Endothelial cell of umbilical vein (primary cell): Measurements from ENCODE around the gene CELF5. TPM values are rescaled to one million over a fixed set of nuclear protein-coding genes. Genes with fewer than 3 reads are reported as not detected.

Experiments
- BruUV-seq: library from RNA; stranded (reverse); fragments of 400-500 nt; replicated peaks from 2 replicates; lab custom pipeline; 2021; lab: Mats Ljungman, UMichigan
- CTCF ChIA-PET: fragments of 300-600, 350-600 bp; sonication (Branson Sonifier 250); formaldehyde crosslinking; loops from one replicate; lab custom pipeline; 2021; ENCODE audit warnings: antibody characterized with exemption, inconsistent platforms; lab: Charles Lee
- POLR2A ChIA-PET: fragments of 300-600, 350-600 bp; sonication (Branson Sonifier 250); formaldehyde crosslinking; loops from one replicate; lab custom pipeline; 2021; ENCODE audit warnings: antibody characterized with exemption, inconsistent platforms; lab: Charles Lee
- DNase-seq: peaks from one replicate; pipeline ENCODE4 v3.0.0-alpha.2; 2011; ENCODE audit warnings: low read depth, low spot score
- FAIRE-seq: peaks from 2 replicates; lab custom pipeline; 2011; peaks lifted over from hg19 to GRCh38; lab: Jason Lieb, UNC
- H2AFZ ChIP-seq: 2 replicates; pipeline ENCODE4 v1.6.0; 2012; ENCODE audit warnings: low read depth, low read length, control low read depth, inconsistent platforms
- H3K27ac ChIP-seq: 2 replicates; pipeline ENCODE4 v1.5.1; 2011; ENCODE audit warnings: low read depth, mild to moderate bottlenecking, control low read depth, low read length, moderate library complexity; ENCODE audit not compliant: insufficient read depth
- H3K27me3 ChIP-seq, 2 experiments: 2 replicates each; pipeline versions ENCODE4 v1.6.0 to v1.6.1; 2011; ENCODE audit warnings: low read length in 2 of 2, mixed read lengths in 1 of 2; ENCODE audit not compliant: control insufficient read depth in 2 of 2, insufficient read depth in 2 of 2
- H3K36me3 ChIP-seq, 2 experiments: 2 replicates in 1 of 2; 3 replicates in 1 of 2; pipeline ENCODE4 v1.5.1; 2011; ENCODE audit warnings: low read length in 2 of 2, mild to moderate bottlenecking in 1 of 2, moderate library complexity in 1 of 2; ENCODE audit not compliant: control insufficient read depth in 2 of 2, insufficient read depth in 2 of 2; ENCODE audit errors: extremely low read depth in 1 of 2
- H3K4me1 ChIP-seq: 3 replicates; pipeline ENCODE4 v1.5.1; 2011; ENCODE audit warnings: mild to moderate bottlenecking, low read length; ENCODE audit not compliant: control insufficient read depth, insufficient read depth; ENCODE audit errors: extremely low read depth
- H3K4me2 ChIP-seq: 2 replicates; pipeline ENCODE4 v1.6.1; 2011; ENCODE audit warnings: low read length, control low read depth, mixed read lengths; ENCODE audit not compliant: insufficient read depth
- H3K4me3 ChIP-seq, 3 experiments: fragments of 200-600 bp in 1 of 3; sonication (generic), shearing (Covaris generic) in 1 of 3; replicated peaks in 1 of 3; 2 replicates each; pipeline ENCODE4 v1.5.1; 2011 to 2016; ENCODE audit warnings: control low read depth in 3 of 3, low read length in 3 of 3, mild to moderate bottlenecking in 2 of 3, inconsistent platforms in 1 of 3, low read depth in 1 of 3, moderate library complexity in 1 of 3; ENCODE audit not compliant: insufficient read depth in 1 of 3
- H3K79me2 ChIP-seq: 2 replicates; pipeline ENCODE4 v1.6.0; 2012; ENCODE audit warnings: low read length, inconsistent platforms; ENCODE audit not compliant: control insufficient read depth, insufficient read depth
- H3K9ac ChIP-seq: replicated peaks from 2 replicates; pipeline ENCODE3; 2011; ENCODE audit warnings: low read length, control low read depth; ENCODE audit not compliant: insufficient read depth; ENCODE audit errors: extremely low read depth
- H3K9me1 ChIP-seq: replicated peaks from 3 replicates; pipeline ENCODE4 v1.6.0; 2011; ENCODE audit warnings: mild to moderate bottlenecking, low read length; ENCODE audit not compliant: control insufficient read depth, insufficient read depth; ENCODE audit errors: extremely low read depth
- H3K9me3 ChIP-seq: replicated peaks from 2 replicates; pipeline ENCODE4 v1.5.1; 2012; ENCODE audit warnings: low read length, inconsistent platforms; ENCODE audit not compliant: control insufficient read depth, insufficient read depth
- H4K20me1 ChIP-seq: replicated peaks from 2 replicates; pipeline ENCODE3; 2011; ENCODE audit warnings: mild to moderate bottlenecking, low read length; ENCODE audit not compliant: control insufficient read depth, insufficient read depth; ENCODE audit errors: extremely low read depth
- EZH2 ChIP-seq: IDR thresholded peaks from 2 replicates; pipeline ENCODE4 v1.6.1; 2012; ENCODE audit warnings: borderline replicate concordance, low read depth, mild to moderate bottlenecking, moderate library complexity, low read length, inconsistent platforms; ENCODE audit not compliant: severe bottlenecking
- FOS ChIP-seq: IDR thresholded peaks from 2 replicates; pipeline ENCODE4 v1.6.1; 2011; ENCODE audit warnings: mild to moderate bottlenecking, low read length, moderate library complexity, borderline replicate concordance; ENCODE audit not compliant: insufficient read depth
- GATA2 ChIP-seq: IDR thresholded peaks from 2 replicates; pipeline ENCODE4 v1.7.0; 2011; ENCODE audit warnings: low read depth, mild to moderate bottlenecking, moderate library complexity, mixed read lengths, low read length; ENCODE audit not compliant: insufficient read length, insufficient read depth
- MYC ChIP-seq: IDR thresholded peaks from one replicate; pipeline ENCODE4 v1.6.1; 2011; ENCODE audit warnings: mild to moderate bottlenecking, low read depth, low read length
- POLR2A ChIP-seq: IDR thresholded peaks from 2 replicates; pipeline ENCODE4 v1.6.1; 2012; ENCODE audit warnings: low read depth, mild to moderate bottlenecking, control low read depth, low read length
- POLR2AphosphoS5 ChIP-seq: IDR thresholded peaks from 2 replicates; pipeline ENCODE4 v1.6.1; 2012; ENCODE audit warnings: low read depth, mild to moderate bottlenecking, control low read depth, low read length, moderate library complexity; ENCODE audit not compliant: insufficient read depth
- dilution Hi-C: fragments of 300-500 bp; cut with MboI; formaldehyde crosslinking; loops from one replicate; pipeline ENCODE4 v1.15.0; 2019; ENCODE audit warnings: low sequenced_read_pairs; ENCODE audit not compliant: extremely low pct_ligation_motif_present
- intact Hi-C: fragments of 100-400 bp; cut with micrococcal nuclease; formaldehyde crosslinking; loops from one replicate; pipeline ENCODE4 v1.10.0; 2022
- polyA plus RNA-seq, 4 experiments: library from polyadenylated mRNA; depleted of rRNA in 3 of 4; stranded (reverse) in 3 of 4; unstranded in 1 of 4; fragments of >200 nt; gene quantifications; 2 replicates each; pipeline versions ENCODE4 v1.2.1 to v1.2.3, GENCODE V29; 2011 to 2012; ENCODE audit warnings: missing spikeins in 1 of 4
- total RNA-seq: library from RNA; stranded (reverse); gene quantifications from 2 replicates; pipeline ENCODE4 v1.2.3, GENCODE V29; 2021
- TF ChIP-seq, protein P1 (sequence below): IDR thresholded peaks from 2 replicates; pipeline ENCODE4 v1.6.1; 2011; ENCODE audit not compliant: insufficient read depth, insufficient read length

CELF5 gene
- total and polyA plus RNA-seq, 2 donors (not counting 3 experiments of a cell fraction or from before 2014, with no cell fraction given) = not detected

DNA sequence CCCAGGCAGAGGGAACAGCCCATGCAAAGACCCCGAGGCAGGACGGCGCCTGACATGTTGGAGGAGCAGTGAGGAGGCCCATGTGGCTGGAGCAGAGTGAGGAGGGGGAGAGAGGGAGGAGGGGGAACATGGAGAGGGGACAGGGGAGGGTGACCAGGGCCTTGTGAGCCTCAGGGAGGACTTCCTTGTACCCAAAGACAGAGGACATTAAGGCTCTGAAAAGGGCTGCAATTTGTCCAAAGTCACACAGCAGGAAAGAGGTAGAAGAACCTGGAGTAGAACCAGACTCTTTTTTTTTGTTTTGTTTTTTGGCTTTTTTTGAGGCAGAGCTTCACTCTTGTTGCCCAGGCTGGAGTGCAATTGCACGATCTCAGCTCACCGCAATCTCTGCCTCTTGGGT, 67.2 kb downstream of the CELF5 start:
- CTCF ChIA-PET = interaction anchor here (1.3 kb wide), 1 partner anchor 7 kb away, joined by 3 read pairs; no protein-coding TSS in a partner anchor
- no peaks in the 10 kb centered on the region for H4K20me1 ChIP-seq
- H3K4me3 ChIP-seq = no peak overlapping the region
- TF ChIP-seq FOS (no peak), MYC (no peak), POLR2A (no peak)
- no peaks in the 10 kb centered on the region for H3K9me3 ChIP-seq
- no peaks in the 10 kb centered on the region for H3K4me1 ChIP-seq
- peaks cover 0 to 7% of the 10 kb centered on the region in 2 experiments for H3K27me3 ChIP-seq
- DNase-seq (no peak), FAIRE-seq (no peak)
- no peak overlapping the region for H3K4me2 ChIP-seq
- dilution Hi-C loops = no loop called here
- no peak overlapping the region for H3K9ac ChIP-seq
- intact Hi-C loops = no loop called here
- no peaks in the 10 kb centered on the region for H3K79me2 ChIP-seq
- no peaks in the 10 kb centered on the region for H3K36me3 ChIP-seq
- no TSS peak for BruUV-seq
- no peak overlapping the region for H2AFZ ChIP-seq
- POLR2A ChIA-PET = no interaction called here
- no peaks in the 10 kb centered on the region for H3K9me1 ChIP-seq
- H3K27ac ChIP-seq = no peak overlapping the region

DNA sequence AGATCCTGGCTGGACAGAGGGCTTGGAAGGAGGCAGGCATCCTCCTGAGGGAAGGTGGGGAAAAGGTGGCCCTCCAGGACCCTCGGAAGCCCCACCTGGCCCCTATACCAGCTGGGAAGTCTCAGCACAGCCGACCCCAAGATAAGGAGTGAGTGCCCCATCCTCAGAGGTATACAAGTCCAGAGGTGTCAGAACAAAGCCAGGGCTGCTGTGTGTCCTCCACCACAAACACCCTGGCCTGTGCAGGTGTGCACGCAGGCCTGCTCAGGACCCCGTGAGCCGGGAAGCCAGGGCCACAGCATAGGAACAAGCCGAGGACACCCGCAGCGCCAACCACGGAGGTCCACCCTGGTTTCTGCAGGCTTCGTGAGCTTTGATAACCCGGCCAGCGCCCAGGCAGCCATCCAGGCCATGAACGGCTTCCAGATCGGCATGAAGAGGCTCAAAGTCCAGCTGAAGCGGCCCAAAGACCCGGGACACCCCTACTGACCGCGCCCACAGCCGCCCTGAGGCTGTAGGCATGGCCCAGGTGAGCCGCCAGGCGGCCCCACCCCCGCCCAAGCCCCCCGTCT, 68.6 kb downstream of the CELF5 start:
- no peaks in the 10 kb centered on the region for H3K4me1 ChIP-seq
- no peak overlapping the region for H3K27ac ChIP-seq
- H3K9me3 ChIP-seq = no peaks in the 10 kb centered on the region
- no peak for DNase-seq
- no peaks in the 10 kb centered on the region for H3K36me3 ChIP-seq
- no peaks in the 10 kb centered on the region for H3K79me2 ChIP-seq
- H3K4me3 ChIP-seq = no peak overlapping the region
- H3K9ac ChIP-seq = no peak overlapping the region
- no peak overlapping the region for H2AFZ ChIP-seq
- H3K27me3 ChIP-seq = peaks cover 0 to 7% of the 10 kb centered on the region in 2 experiments
- dilution Hi-C loops (no loop called here), intact Hi-C loops (no loop called here)
- ChIA-PET CTCF (interaction anchor here (1.2 to 1.3 kb wide), 3 partner anchors 8 to 12 kb away, joined by 3 to 6 read pairs (median 4); no protein-coding TSS in a partner anchor), POLR2A (no interaction called here)
- FAIRE-seq = no peak
- BruUV-seq = no TSS peak
- TF ChIP-seq, protein P1, sequence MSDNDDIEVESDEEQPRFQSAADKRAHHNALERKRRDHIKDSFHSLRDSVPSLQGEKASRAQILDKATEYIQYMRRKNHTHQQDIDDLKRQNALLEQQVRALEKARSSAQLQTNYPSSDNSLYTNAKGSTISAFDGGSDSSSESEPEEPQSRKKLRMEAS = no peak
- no peak for TF ChIP-seq GATA2
- no peak for TF ChIP-seq EZH2
- TF ChIP-seq POLR2AphosphoS5 = no peak
- no peak for TF ChIP-seq MYC
- no peak overlapping the region for H3K4me2 ChIP-seq
- no peaks in the 10 kb centered on the region for H4K20me1 ChIP-seq
- H3K9me1 ChIP-seq = no peaks in the 10 kb centered on the region
